Esophagus muscularis mucosa (tissue), 4 donors: ENCODE measurements around the gene PANX1. TPM values are rescaled to one million over a fixed set of nuclear protein-coding genes. Genes with fewer than 3 reads are reported as not detected.

ENCODE experiments used
- DNase-seq: peaks from one replicate; pipeline ENCODE4 v3.0.0-alpha.2; 2017; ENCODE audit errors: extremely low spot score
- H3K27ac ChIP-seq, 4 donors: fragments of 200-600 bp; sonication (generic); replicated peaks in 1 of 4; 1 replicate in 3 of 4; 2 replicates in 1 of 4; pipeline ENCODE4 v1.5.1; 2016 to 2019; ENCODE audit warnings: mild to moderate bottlenecking in 1 of 4
- H3K27me3 ChIP-seq, 4 donors: fragments of 200-600 bp; sonication (generic); one replicate each; pipeline versions ENCODE4 v1.5.1 to v1.6.0; 2016 to 2019
- H3K36me3 ChIP-seq, 4 donors: fragments of 200-600 bp; sonication (generic); one replicate each; pipeline ENCODE4 v1.5.1; 2016 to 2019
- H3K4me1 ChIP-seq, 4 donors: fragments of 200-600 bp; sonication (generic); one replicate each; pipeline ENCODE4 v1.5.1; 2016 to 2019
- H3K4me3 ChIP-seq, 4 donors: fragments of 200-600 bp; sonication (generic); 1 replicate in 2 of 4; 2 replicates in 2 of 4; pipeline ENCODE4 v1.5.1; 2016 to 2019; ENCODE audit warnings: mild to moderate bottlenecking in 4 of 4, moderate library complexity in 1 of 4
- H3K9me3 ChIP-seq, 4 donors: fragments of 200-600 bp; sonication (generic); 1 replicate in 3 of 4; 2 replicates in 1 of 4; pipeline ENCODE4 v1.5.1; 2016 to 2019
- CTCF ChIP-seq, 3 experiments: fragments of 200-600 bp in 2 of 3; fragments of 450-650 bp in 1 of 3; sonication (generic) in 2 of 3; IDR thresholded peaks; one replicate each; pipeline ENCODE4 v1.5.1; 2017 to 2019; ENCODE audit warnings: antibody characterized with exemption in 3 of 3, mild to moderate bottlenecking in 2 of 3, moderate library complexity in 1 of 3
- EP300 ChIP-seq: sonication (generic); formaldehyde crosslinking; IDR thresholded peaks from one replicate; pipeline ENCODE4 v1.6.1; 2017; ENCODE audit warnings: antibody characterized with exemption
- POLR2A ChIP-seq: fragments of 450-650 bp; IDR thresholded peaks from one replicate; pipeline ENCODE4 v1.6.1; 2017; ENCODE audit warnings: antibody characterized with exemption, moderate library complexity, mild to moderate bottlenecking, low read depth
- POLR2AphosphoS5 ChIP-seq, 2 donors: sonication (generic); formaldehyde crosslinking; IDR thresholded peaks; one replicate each; pipeline ENCODE4 v1.6.1; 2017; ENCODE audit warnings: antibody characterized with exemption in 2 of 2
- WGBS: methylation state at CpG from one replicate; pipeline ENCODE4 v1.1.5; 2018; 5-methylcytosine and 5-hydroxymethylcytosine counted together
- intact Hi-C: fragments of 100-400 bp; cut with DNase I; formaldehyde crosslinking; loops from one replicate; pipeline ENCODE4 v1.15.1; 2023
- total RNA-seq, 4 donors: library from RNA; depleted of rRNA; stranded (reverse); fragments of >200 nt; gene quantifications; one replicate each; pipeline versions ENCODE4 v1.1.0 to v1.2.1, GENCODE V29; 2016

The PANX1 gene
- total RNA-seq, 4 donors from 2014 or later = 25.7 to 35.6 (median 29.7) TPM

- no peak for TF ChIP-seq POLR2AphosphoS5 (IDR thresholded peaks at IDR 0.05)
- TF ChIP-seq POLR2A = no peak
- no peak for TF ChIP-seq EP300
- TF ChIP-seq CTCF (IDR thresholded peaks at IDR 0.05) = no peak
These were observed 66.1 kb downstream of the PANX1 start for GRCh38 chr11:94194712-94195111.

GRCh38 chr11:94196363-94196762 is 67.7 kb downstream of the PANX1 start:
- H3K36me3 ChIP-seq = no peaks in the 10 kb centered on the region
- intact Hi-C loops = no loop called here
- 92% methylated on average over 2 of the region's 4 CpGs for WGBS
- H3K4me3 ChIP-seq = no peak overlapping the region
- no peaks in the 10 kb centered on the region for H3K27me3 ChIP-seq
- DNase-seq = peak; percentile 53
- no peaks in the 10 kb centered on the region for H3K4me1 ChIP-seq
- TF ChIP-seq CTCF (IDR thresholded peaks at IDR 0.05) (no peak), POLR2AphosphoS5 (IDR thresholded peaks at IDR 0.05) (no peak), POLR2A (no peak), EP300 (no peak)
- H3K9me3 ChIP-seq = no peaks in the 10 kb centered on the region
- H3K27ac ChIP-seq = no peak overlapping the region

More at GRCh38 chr11:94194712-94195111, 66.1 kb downstream of the PANX1 start:
- WGBS = 88% methylated on average over 11 of the region's 11 CpGs
- no peaks in the 10 kb centered on the region for H3K27me3 ChIP-seq
- intact Hi-C loops = no loop called here
- H3K9me3 ChIP-seq = no peaks in the 10 kb centered on the region
- H3K27ac ChIP-seq = no peak overlapping the region
- H3K4me3 ChIP-seq = no peak overlapping the region
- no peaks in the 10 kb centered on the region for H3K36me3 ChIP-seq
- peak; percentile 53 for DNase-seq
- no peaks in the 10 kb centered on the region for H3K4me1 ChIP-seq

- H3K4me1 ChIP-seq = no peaks in the 10 kb centered on the region
- intact Hi-C loops = no loop called here
- TF ChIP-seq POLR2A = no peak
- WGBS = 100% methylated on average over 2 of the region's 3 CpGs
- H3K9me3 ChIP-seq = no peaks in the 10 kb centered on the region
- DNase-seq = peak; percentile 72
- H3K36me3 ChIP-seq = no peaks in the 10 kb centered on the region
- no peak overlapping the region for H3K4me3 ChIP-seq
- no peak overlapping the region for H3K27ac ChIP-seq
- no peaks in the 10 kb centered on the region for H3K27me3 ChIP-seq
These were observed 70.1 kb downstream of the PANX1 start for GRCh38 chr11:94198718-94199117.

GRCh38 chr11:94199136-94200130 is 70.8 kb downstream of the PANX1 start:
- WGBS = 86% methylated on average over 5 of the region's 5 CpGs
- peak; percentile 62 for DNase-seq
- intact Hi-C loops = no loop called here
- H3K4me3 ChIP-seq = no peak overlapping the region
- H3K36me3 ChIP-seq = no peaks in the 10 kb centered on the region
- no peaks in the 10 kb centered on the region for H3K9me3 ChIP-seq
- no peaks in the 10 kb centered on the region for H3K4me1 ChIP-seq
- TF ChIP-seq EP300 = no peak
- TF ChIP-seq CTCF (IDR thresholded peaks at IDR 0.05) = no peak
- no peak for TF ChIP-seq POLR2AphosphoS5 (IDR thresholded peaks at IDR 0.05)
- no peak for TF ChIP-seq POLR2A
- no peaks in the 10 kb centered on the region for H3K27me3 ChIP-seq
- H3K27ac ChIP-seq = no peak overlapping the region

- no peak overlapping the region for H3K4me3 ChIP-seq
- H3K27ac ChIP-seq = no peak overlapping the region
- no peaks in the 10 kb centered on the region for H3K4me1 ChIP-seq
- intact Hi-C loops = no loop called here
- H3K9me3 ChIP-seq = no peaks in the 10 kb centered on the region
- WGBS = 37% methylated on average over 3 of the region's 3 CpGs
- no peaks in the 10 kb centered on the region for H3K27me3 ChIP-seq
- peak; percentile 29 for DNase-seq
- no peak for TF ChIP-seq POLR2A
- H3K36me3 ChIP-seq = no peaks in the 10 kb centered on the region
These were observed 72.4 kb downstream of the PANX1 start for GRCh38 chr11:94201004-94201465.
